ENCODE data around the gene VPS33A.

Gene VPS33A

DNA sequence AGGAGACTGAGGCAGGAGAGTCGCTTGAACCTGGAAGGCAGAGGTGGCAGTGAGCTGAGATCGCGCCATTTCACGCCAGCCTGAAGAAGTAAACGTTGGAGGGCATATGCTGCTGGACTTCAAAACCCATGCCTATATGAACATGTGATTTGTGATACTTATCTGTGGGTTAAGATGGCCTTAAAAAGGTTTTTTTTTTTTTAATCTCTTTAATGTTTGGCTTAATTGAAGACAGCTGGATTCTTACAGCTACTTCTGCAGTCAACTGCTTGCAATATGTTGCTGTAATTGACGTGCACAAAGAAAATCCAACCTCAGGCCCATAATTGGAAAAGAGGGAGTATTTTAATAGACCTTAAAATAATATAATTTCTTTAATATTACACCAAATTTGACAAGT is 64.3 kb downstream of the VPS33A start:
- no peak for DNase-seq (ENCODE audit: low read depth)
- TF ChIP-seq, protein P1, sequence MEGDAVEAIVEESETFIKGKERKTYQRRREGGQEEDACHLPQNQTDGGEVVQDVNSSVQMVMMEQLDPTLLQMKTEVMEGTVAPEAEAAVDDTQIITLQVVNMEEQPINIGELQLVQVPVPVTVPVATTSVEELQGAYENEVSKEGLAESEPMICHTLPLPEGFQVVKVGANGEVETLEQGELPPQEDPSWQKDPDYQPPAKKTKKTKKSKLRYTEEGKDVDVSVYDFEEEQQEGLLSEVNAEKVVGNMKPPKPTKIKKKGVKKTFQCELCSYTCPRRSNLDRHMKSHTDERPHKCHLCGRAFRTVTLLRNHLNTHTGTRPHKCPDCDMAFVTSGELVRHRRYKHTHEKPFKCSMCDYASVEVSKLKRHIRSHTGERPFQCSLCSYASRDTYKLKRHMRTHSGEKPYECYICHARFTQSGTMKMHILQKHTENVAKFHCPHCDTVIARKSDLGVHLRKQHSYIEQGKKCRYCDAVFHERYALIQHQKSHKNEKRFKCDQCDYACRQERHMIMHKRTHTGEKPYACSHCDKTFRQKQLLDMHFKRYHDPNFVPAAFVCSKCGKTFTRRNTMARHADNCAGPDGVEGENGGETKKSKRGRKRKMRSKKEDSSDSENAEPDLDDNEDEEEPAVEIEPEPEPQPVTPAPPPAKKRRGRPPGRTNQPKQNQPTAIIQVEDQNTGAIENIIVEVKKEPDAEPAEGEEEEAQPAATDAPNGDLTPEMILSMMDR (IDR thresholded peaks at IDR 0.05; ENCODE audit: control insufficient read depth, insufficient read depth, low read depth, low read length, missing control alignments), result no peak
- H3K4me3 ChIP-seq (ENCODE audit: control insufficient read depth, low read depth, low read length), result no peak overlapping the region

DNA sequence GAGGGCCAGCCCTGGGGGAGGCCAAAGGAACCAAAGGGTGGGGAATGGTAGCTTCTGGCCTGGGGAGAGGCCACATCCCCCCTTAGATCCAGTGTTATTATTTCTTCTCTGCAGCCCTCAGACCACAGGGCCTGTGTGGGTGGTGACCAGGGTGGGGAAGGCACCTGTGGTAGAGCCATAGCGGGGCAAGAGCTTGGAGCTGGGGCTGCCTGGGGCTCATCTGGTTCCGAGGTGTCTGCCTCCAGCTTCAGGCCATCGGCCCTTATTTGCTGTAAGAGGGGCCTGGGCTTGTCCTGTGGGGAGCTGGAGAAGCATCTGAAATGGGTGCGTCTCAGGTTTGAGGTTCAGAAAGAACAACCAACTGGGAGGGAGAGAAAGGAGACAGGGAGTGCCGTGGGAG is 64.9 kb downstream of the VPS33A start:
- TF ChIP-seq, protein P1 (IDR thresholded peaks at IDR 0.05; ENCODE audit: control insufficient read depth, insufficient read depth, low read depth, low read length, missing control alignments), result no peak
- no peak for DNase-seq (ENCODE audit: low read depth)
- H3K4me3 ChIP-seq (ENCODE audit: control insufficient read depth, low read depth, low read length), result no peak overlapping the region

DNA sequence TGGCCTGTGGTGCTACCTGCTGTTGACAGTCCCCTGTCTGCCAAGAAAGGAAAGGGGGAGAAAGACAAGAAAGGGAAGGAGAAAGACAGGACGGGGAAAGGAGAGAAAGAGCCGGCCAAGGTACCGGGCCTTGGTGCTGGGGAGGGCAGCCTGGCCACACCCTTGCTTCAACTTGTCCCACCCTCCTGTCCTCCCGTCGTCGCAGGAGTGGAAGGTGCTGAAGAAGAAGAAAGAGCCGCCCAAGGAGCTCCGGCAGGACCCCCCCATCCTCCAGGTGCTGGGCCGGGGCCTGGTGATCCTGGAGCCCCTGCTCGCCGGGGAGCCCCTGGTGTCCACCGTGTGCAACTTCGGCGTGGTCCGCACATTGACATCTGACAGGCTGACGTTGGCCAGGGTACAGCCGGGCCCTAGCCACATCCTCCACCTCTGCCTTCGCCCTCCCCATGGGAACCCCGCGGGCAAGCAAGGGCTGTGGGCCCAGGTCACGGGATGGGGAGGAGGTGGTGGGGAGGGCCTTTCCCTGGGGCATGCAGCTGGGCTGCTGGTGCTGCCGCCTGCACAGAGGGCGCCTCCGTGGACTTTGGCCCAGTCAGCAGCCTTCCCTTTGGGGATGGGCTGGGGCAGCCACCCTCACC is 65.6 kb downstream of the VPS33A start:
- DNase-seq (ENCODE audit: low read depth), result no peak
- TF ChIP-seq, protein P1 (IDR thresholded peaks at IDR 0.05; ENCODE audit: control insufficient read depth, insufficient read depth, low read depth, low read length, missing control alignments), result no peak
- H3K4me3 ChIP-seq (ENCODE audit: control insufficient read depth, low read depth, low read length), result no peak overlapping the region

DNA sequence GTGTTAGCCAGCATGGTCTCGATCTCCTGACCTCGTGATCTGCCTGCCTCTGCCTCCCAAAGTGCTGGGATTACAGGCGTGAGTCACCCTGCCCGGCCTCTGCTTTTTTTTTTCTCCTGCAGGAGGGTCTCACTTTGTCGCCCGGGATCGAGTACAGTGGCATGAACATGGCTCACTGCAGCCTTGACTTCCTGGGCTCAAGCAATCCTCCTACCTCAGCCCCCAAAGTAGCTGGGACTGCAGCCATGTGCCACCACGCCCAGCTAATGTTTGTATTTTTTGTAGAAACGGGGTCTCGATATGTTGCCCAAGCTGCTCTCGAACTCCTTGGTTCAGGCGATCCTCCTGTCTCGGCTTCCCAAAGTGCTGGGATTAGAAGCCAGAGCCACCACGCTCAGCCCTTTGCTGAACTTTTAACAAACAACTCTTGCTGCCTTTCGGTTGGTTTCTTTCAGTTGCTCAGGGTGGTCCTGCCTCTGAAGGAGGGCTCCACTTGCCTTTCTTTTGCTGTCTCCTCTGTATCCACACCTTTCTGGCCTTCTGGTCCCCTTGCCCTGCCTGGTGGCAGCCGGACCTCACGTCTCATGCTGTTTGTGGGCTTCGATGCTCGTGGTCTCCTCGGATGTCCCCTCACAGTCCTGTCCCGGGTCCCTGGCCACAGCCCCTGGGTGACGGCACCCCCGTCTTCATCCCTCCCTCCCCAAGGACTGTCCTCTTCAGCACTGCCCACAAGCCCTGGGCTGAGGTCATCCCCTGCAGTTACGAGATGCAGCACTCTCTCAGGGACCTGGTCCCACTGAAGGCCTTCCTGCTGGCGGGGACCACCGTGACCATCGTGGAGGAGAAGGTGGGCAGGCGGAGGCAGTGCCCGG is 66.6 kb downstream of the VPS33A start:
- TF ChIP-seq, protein P1 (IDR thresholded peaks at IDR 0.05; ENCODE audit: control insufficient read depth, insufficient read depth, low read depth, low read length, missing control alignments), result no peak
- no peak overlapping the region for H3K4me3 ChIP-seq (ENCODE audit: control insufficient read depth, low read depth, low read length)
- DNase-seq (ENCODE audit: low read depth), result no peak

DNA sequence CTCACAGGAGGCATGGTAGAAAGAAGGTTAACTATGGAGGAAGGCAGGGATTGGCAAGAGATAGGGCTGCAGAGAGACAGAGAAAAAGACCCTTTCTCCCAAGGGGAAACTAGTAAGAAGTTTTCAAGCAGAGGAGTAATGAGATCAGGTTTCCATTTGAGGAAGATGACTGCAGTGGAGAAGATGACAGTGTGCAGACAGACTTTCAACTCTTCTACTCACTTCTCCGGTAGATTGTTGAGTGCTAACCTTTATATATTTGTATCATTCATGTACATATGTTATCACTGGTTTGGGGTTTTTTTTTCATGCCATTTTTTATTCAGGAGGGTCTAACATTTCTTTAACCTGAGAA is 68.7 kb downstream of the VPS33A start:
- H3K4me3 ChIP-seq (ENCODE audit: control insufficient read depth, low read depth, low read length), result no peak overlapping the region
- no peak for DNase-seq (ENCODE audit: low read depth)
- TF ChIP-seq, protein P1 (IDR thresholded peaks at IDR 0.05; ENCODE audit: control insufficient read depth, insufficient read depth, low read depth, low read length, missing control alignments), result no peak

DNA sequence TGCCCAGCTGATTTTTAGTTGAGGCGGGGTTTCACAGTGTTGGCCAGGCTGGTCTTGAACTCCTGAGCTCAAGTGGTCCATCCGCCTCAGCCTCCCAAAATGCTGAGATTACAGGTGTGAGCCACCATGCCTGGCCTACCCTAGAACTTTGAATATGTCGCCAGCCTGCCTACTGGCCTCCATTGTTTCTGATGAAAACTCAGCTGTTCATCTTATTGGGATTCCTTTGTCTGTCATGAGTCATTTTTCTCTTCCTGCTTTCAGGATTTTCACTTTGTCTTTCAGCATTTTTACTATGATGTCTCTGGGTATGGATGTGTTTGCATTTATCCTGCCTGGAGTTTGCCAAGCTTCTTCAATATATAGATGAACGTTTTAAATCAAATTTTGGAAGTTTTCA is 70.9 kb downstream of the VPS33A start:
- TF ChIP-seq, protein P1 (IDR thresholded peaks at IDR 0.05; ENCODE audit: control insufficient read depth, insufficient read depth, low read depth, low read length, missing control alignments), result no peak
- no peak for DNase-seq (ENCODE audit: low read depth)
- no peak overlapping the region for H3K4me3 ChIP-seq (ENCODE audit: control insufficient read depth, low read depth, low read length)

Measured in AG09309 (cell line).